GM19025 (cell line): ENCODE data around the gene CABP4.
"Not testable (repeated sequence)": the region's sequence is repeated elsewhere in the genome, so short reads cannot be mapped to it uniquely, and the experiment has no call there.

ENCODE experiments used
- ATAC-seq: cut with Tn5 transposase; IDR thresholded peaks from one replicate; pipeline ENCODE4 v1.9.1; 2021; ENCODE audit warnings: mild to moderate bottlenecking, low read depth, moderate library complexity; ENCODE audit not compliant: unreplicated experiment

Gene CABP4

GRCh38 chr11:67470337-67471002, 15.3 kb downstream of the CABP4 start:
- no peak for ATAC-seq

DNA sequence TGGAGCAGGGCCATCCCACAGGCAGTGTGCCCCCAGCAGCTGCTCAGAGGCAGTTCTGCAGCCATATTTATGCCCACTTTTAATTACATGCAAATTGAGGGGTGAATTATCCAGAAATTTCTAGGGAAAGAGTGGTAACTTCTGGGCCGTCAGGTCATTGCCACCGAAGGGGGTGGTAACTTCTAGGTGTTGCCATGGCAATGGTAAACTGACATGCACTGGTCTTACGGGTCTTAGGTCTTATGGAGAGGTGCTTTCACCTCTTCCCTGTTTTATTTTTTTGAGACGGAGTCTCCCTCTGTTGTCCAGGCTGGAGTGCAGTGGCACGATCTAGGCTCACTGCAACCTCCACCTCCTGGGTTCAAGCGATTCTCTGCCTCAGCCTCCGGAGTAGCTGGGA, 17.7 kb downstream of the CABP4 start:
- ATAC-seq, result no peak

GRCh38 chr11:67476692-67477091, 21.5 kb downstream of the CABP4 start:
- ATAC-seq, result not testable (repeated sequence)

GRCh38 chr11:67477344-67478050, 22.3 kb downstream of the CABP4 start:
- not testable (repeated sequence) for ATAC-seq

GRCh38 chr11:67482275-67482826, 27.2 kb downstream of the CABP4 start:
- peak; percentile 3 for ATAC-seq

GRCh38 chr11:67482827-67483798, 28.0 kb downstream of the CABP4 start, which contains the start of gene AIP:
AIP (plus strand) TSS chr11:67483026; CDS start chr11:67483159, 133 bp downstream.
- peak; percentile 62 for ATAC-seq

DNA sequence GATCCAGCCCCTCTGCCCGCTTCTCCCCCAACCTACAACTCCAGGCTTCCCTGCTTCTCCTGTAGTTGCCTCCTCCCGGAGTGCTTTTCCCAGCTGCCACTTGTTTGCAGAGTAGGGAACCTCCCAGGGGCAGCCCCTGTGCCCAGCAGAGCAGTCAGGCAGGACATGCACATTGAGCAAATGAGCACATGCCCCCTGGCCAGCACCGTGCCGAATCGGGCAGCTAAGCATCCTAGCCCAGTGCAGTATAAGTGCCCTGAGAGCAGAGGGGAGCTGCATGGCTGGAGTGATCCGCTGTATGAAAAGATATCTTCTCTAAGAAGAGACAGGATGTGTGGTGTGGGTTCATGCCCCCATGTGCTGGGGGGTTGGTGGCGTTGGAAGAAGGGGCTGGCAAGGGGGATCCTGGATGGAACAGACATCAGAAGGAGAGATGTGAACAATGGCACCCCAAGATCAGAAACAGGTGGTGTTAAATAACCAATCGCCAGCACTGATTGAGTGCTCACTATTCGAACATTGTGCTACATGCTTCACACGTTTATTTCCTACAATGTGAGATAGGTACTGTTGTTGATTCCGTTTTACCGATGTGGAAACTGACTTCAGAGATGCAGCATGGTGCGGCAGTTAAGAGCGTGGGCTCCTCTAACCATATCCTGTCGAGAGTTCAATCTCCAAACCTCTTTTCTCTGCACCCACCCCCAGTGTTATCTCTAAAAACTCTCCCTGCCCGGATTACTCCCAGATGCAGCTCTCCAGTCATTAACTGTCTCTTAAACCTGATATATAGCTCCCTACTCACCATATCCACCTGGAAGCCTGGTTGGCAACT, 28.9 kb downstream of the CABP4 start:
- ATAC-seq, result no peak

DNA sequence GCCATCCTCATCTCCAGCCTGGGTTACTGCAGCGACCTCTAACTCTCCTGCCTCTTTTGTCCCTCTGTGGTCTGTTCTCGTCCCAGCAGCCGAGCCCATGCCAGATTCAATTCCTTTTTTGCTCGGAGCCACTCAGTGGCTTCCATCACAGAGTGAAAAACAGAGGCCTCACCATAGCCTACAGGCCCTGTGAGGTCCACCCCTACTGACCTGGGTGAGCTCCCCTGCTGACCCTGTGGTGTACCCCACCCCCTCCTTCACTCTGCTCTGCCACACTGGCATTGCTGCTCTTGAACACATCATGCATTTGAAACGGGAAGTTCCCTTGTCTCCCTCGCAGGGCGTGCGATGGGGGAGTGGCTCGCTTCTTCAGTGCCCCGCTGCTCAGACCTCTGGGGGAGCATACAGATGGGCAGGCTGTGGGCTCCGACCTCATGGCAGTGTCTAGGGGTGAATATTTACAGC, 29.7 kb downstream of the CABP4 start:
- ATAC-seq, result no peak

DNA sequence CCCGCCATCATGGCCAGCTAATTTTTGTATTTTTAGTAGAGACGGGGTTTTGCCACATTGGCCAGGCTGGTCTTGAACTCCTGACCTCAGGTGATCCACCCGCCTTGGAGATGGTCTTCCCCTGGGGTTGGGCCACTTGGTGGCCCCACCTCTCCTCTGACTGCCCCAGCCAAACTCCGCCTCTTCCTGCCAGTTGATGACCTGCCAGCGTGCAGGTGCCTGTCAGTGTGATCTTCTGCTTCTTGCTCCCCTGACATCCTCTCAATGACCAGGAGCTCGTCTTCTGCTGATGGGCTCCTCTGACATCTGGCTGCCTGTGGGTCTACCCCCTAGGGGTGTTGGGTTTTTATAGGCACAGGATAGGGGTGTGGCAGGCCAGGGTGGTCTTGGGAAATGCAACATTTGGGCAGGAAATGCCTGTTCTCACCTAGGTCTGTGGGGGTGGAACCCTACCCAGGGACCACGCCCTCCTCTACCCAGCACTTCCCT, 30.8 kb downstream of the CABP4 start:
- ATAC-seq, result not testable (repeated sequence)

- ATAC-seq, result no peak
These were observed 31.5 kb downstream of the CABP4 start for GRCh38 chr11:67486481-67487195.

DNA sequence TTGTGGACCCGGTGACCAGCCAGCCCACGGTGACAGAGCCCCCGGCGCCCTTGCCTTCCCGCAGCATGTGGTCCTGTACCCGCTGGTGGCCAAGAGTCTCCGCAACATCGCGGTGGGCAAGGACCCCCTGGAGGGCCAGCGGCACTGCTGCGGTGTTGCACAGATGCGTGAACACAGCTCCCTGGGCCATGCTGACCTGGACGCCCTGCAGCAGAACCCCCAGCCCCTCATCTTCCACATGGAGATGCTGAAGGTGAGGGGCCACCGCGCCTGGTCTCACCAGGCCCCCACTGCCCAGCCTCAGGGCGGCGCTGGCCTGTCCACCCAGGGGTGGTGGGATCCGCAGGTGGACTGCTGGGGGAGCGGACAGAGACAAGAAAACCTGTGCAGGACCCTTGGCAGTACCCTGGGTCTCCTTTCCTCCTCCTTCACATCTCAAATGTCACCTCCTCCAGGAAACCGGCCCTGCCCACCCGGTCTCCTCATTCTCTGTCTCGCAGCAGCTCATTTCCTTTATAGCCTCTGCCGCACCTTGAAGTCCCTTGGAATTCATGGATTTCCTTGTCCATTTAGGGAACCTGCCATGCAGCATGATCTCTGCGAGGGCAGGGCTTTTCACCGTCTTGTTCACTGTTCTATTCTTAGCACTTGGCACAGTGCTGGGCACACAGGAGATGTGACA, 34.2 kb downstream of the CABP4 start:
- no peak for ATAC-seq

DNA sequence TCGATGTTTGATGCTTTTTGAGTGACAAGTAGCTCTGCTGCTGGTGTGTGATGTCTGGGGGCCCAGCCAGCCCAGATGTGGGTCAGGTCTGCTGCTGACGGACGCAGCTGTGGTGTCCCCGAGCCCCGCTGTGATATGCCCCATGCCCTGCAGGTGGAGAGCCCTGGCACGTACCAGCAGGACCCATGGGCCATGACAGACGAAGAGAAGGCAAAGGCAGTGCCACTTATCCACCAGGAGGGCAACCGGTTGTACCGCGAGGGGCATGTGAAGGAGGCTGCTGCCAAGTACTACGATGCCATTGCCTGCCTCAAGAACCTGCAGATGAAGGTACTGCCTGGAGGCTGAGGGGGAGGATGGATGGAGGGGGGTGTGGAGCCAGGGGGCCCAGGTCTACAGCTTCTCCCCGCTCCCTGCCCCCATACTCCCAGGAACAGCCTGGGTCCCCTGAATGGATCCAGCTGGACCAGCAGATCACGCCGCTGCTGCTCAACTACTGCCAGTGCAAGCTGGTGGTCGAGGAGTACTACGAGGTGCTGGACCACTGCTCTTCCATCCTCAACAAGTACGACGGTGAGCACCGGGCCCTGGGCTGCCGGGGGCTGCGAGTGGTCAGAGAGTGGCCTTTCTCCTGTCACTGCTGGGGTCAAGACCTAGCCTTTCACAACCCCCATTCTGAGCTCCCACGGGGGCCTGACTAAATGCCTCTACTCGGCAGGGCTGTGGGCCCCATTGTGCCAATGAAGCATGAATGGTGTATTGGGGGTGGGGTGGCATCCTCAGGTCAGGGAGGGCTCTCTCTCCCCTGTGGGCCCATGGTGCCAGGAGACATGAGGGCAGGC, 35.0 kb downstream of the CABP4 start:
- ATAC-seq, result no peak

- no peak for ATAC-seq
These were observed 35.5 kb downstream of the CABP4 start for GRCh38 chr11:67490727-67491065.

GRCh38 chr11:67491276-67492068, 36.3 kb downstream of the CABP4 start:
- ATAC-seq, result no peak

GRCh38 chr11:67492069-67492727, 37.0 kb downstream of the CABP4 start:
- ATAC-seq, result no peak
